ENCODE measurements around the gene THBD. TPM values are rescaled to one million over a fixed set of nuclear protein-coding genes. Genes with fewer than 3 reads are reported as not detected.

Gene THBD
- total and polyA plus RNA-seq, 2 experiments from 2014 or later: 50.1 to 79.6 TPM

- no peaks in the 10 kb centered on the region for H3K36me3 ChIP-seq (replicated peaks; ENCODE audit: insufficient read depth, low read depth)
- H3K4me2 ChIP-seq: no peak overlapping the region
- no peak for DNase-seq (ENCODE audit: low spot score)
- peaks cover 38% of the 10 kb centered on the region for H3K27me3 ChIP-seq
- no peak overlapping the region for H3K27ac ChIP-seq
- peaks cover 3% of the 10 kb centered on the region for H3K4me1 ChIP-seq (ENCODE audit: insufficient read depth)
- H3K9me2 ChIP-seq (replicated peaks; ENCODE audit: insufficient read depth): no peaks in the 10 kb centered on the region
- H4K20me1 ChIP-seq (ENCODE audit: insufficient read depth, poor library complexity, severe bottlenecking): no peaks in the 10 kb centered on the region
- 84% methylated on average over 5 of the region's 5 CpGs for WGBS (ENCODE audit: low lambda C conversion rate, missing lambda C conversion rate)
- H3K4me3 ChIP-seq: no peak overlapping the region
- H3K9me3 ChIP-seq (ENCODE audit: low read depth): no peaks in the 10 kb centered on the region
- no peaks in the 10 kb centered on the region for H3K79me2 ChIP-seq
- TF ChIP-seq EZH2 (IDR thresholded peaks at IDR 0.05; ENCODE audit: borderline replicate concordance): no peak
- TF ChIP-seq CTCF (IDR thresholded peaks at IDR 0.05; ENCODE audit: poor library complexity): no peak
- no peak for TF ChIP-seq EZH2phosphoT487 (IDR thresholded peaks at IDR 0.05; ENCODE audit: low read depth, severe bottlenecking, unreplicated experiment)
- H2AFZ ChIP-seq: no peak overlapping the region
These were observed 16.8 kb downstream of the THBD start for GRCh38 chr20:23032750-23033078.

GRCh38 chr20:23032056-23032749 is 17.3 kb downstream of the THBD start:
- Histone ChIP-seq H3K79me2 (no peaks in the 10 kb centered on the region), H3K4me2 (no peak overlapping the region), H3K9me2 (replicated peaks; ENCODE audit: insufficient read depth) (no peaks in the 10 kb centered on the region), H3K4me3 (no peak overlapping the region), H2AFZ (no peak overlapping the region), H3K4me1 (ENCODE audit: insufficient read depth) (peaks cover 3% of the 10 kb centered on the region), H3K36me3 (replicated peaks; ENCODE audit: insufficient read depth, low read depth) (no peaks in the 10 kb centered on the region), H4K20me1 (ENCODE audit: insufficient read depth, poor library complexity, severe bottlenecking) (no peaks in the 10 kb centered on the region), H3K9me3 (ENCODE audit: low read depth) (no peaks in the 10 kb centered on the region), H3K27ac (no peak overlapping the region), H3K27me3 (peaks cover 34% of the 10 kb centered on the region)
- WGBS (ENCODE audit: low lambda C conversion rate, missing lambda C conversion rate): 81% methylated on average over 6 of the region's 6 CpGs
- no peak for DNase-seq (ENCODE audit: low spot score)
- TF ChIP-seq CTCF (IDR thresholded peaks at IDR 0.05; ENCODE audit: poor library complexity) (no peak), EZH2phosphoT487 (IDR thresholded peaks at IDR 0.05; ENCODE audit: low read depth, severe bottlenecking, unreplicated experiment) (no peak), EZH2 (IDR thresholded peaks at IDR 0.05; ENCODE audit: borderline replicate concordance) (no peak)

GRCh38 chr20:23031346-23031745 is 18.1 kb downstream of the THBD start:
- no peak for TF ChIP-seq EZH2 (IDR thresholded peaks at IDR 0.05; ENCODE audit: borderline replicate concordance)
- TF ChIP-seq CTCF (IDR thresholded peaks at IDR 0.05; ENCODE audit: poor library complexity): no peak
- no peak for TF ChIP-seq EZH2phosphoT487 (IDR thresholded peaks at IDR 0.05; ENCODE audit: low read depth, severe bottlenecking, unreplicated experiment)

More at GRCh38 chr20:23031346-23031745, 18.1 kb downstream of the THBD start:
- no peaks in the 10 kb centered on the region for H3K9me3 ChIP-seq (ENCODE audit: low read depth)
- H3K27me3 ChIP-seq: peaks cover 27% of the 10 kb centered on the region
- no peak overlapping the region for H3K4me2 ChIP-seq
- H3K79me2 ChIP-seq: no peaks in the 10 kb centered on the region
- 96% methylated on average over 6 of the region's 6 CpGs for WGBS (ENCODE audit: low lambda C conversion rate, missing lambda C conversion rate)
- no peak overlapping the region for H3K4me3 ChIP-seq
- H2AFZ ChIP-seq: no peak overlapping the region
- H3K27ac ChIP-seq: no peak overlapping the region
- H3K9me2 ChIP-seq (replicated peaks; ENCODE audit: insufficient read depth): no peaks in the 10 kb centered on the region
- DNase-seq (ENCODE audit: low spot score): no peak
- H4K20me1 ChIP-seq (ENCODE audit: insufficient read depth, poor library complexity, severe bottlenecking): no peaks in the 10 kb centered on the region
- H3K36me3 ChIP-seq (replicated peaks; ENCODE audit: insufficient read depth, low read depth): no peaks in the 10 kb centered on the region
- peaks cover 3% of the 10 kb centered on the region for H3K4me1 ChIP-seq (ENCODE audit: insufficient read depth)
